NCI-H82 treated with DMSO at 0.1 percent for 48 hours (cell line): ENCODE measurements around the gene MOB3C.

Experiments used
- DNase-seq: peaks from one replicate; lab custom pipeline; 2025; ENCODE audit not compliant: unreplicated experiment; lab: John Stamatoyannopoulos, UW

Gene MOB3C

GRCh38 chr1:46580140-46580903 is 36.3 kb downstream of the MOB3C start:
- DNase-seq = no peak

DNA sequence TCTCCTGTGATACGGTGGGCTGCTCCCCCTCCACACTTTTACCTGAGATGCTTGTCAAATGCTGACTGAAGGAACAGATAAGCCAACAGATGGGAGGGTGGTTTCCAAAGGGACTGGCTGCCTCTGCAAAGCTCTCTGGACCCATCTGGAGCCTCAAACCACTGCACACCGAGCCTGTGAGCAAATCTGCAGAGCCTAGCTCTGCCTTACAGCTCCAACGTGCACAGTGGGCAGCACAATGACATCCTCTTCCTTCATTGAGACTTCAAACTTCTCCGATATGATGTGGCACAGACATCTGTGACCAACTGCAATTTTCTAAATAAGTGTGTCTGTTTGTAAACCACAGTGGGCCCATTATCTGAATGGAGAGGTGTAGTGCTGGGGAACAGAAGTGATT is 38.9 kb downstream of the MOB3C start:
- DNase-seq = peak; percentile 10

DNA sequence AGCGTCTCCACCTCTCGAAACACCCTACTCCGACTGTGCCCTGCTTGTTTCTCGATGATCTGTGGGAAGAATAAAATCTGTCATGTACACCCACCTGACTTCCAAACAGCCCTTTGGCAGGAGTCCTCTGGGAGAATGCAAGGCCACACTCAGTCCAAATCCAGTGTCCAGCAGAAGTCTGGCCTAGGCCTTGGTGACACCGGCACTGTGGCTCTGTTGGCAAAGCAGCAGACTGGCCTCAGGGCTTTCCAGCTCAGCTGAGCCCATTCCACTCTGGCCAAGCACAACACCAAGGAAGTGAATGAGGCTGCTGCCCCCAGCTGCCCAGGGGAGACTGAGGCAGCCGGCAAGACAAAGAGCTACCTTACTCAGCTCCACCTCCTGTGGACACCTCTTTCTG is 40.0 kb downstream of the MOB3C start:
- no peak for DNase-seq

GRCh38 chr1:46575778-46576177 is 40.8 kb downstream of the MOB3C start:
- DNase-seq = no peak

DNA sequence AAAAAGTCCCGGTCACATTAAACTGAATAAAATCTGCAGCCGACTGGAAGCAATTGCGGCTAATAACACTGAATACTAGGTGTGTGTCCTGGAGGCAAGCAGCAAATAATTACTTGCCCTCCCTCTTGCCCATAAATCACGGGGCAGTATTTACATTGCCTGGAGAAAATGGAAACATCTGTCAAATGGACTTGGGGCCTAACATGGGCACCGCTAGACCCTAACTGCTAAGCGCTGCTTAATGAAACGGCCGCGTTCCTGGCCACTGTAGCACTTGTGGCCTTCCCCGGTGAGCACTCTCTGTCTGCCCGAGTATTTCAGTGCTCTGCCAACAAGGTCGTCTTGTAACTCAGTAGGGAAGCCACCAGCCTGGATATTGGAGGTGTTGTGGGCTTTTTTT is 41.3 kb downstream of the MOB3C start:
- no peak for DNase-seq

GRCh38 chr1:46571691-46572225 is 44.9 kb downstream of the MOB3C start:
- no peak for DNase-seq

GRCh38 chr1:46569884-46570725 is 46.5 kb downstream of the MOB3C start:
- no peak for DNase-seq

DNA sequence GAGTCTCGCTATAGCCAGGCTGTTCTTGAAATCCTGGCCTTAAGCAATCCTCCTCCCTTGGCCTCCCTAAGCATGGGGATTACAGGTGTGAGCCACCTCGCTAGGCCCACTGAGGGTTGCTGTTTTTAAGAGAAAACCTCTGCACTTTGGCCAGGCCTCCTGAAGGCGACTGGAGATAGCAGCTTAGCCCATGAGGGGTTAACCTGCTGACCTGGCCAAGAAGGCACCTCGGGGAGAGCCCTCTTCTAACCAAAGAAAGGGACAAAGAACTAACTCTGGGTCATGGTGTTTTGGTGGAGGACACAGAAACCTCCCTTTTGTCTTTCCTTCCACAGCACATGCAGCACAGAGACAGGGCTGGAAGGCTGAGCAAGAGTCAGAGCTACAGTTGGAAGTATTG is 47.5 kb downstream of the MOB3C start:
- no peak for DNase-seq

DNA sequence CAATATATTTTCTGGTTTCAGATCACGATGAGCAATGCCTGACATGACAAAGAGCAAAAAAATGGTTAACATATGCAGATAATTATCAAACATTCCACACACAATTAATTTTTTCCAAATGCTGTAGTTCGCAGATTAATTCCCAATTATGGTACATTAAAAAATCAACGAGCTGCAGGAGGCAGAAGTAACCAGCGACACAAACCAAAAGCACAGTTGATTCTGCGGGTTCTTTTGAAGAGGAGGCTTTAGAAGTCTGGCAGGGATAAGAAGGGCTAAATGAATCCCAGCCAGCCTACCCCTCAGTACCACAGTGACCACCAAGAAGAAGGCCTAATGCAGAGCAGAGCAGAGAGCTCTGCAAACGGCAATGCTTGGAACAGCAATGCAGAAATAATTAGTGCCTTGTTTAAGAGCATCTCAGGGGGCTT is 48.1 kb downstream of the MOB3C start:
- DNase-seq = no peak

- DNase-seq = no peak
Observed at GRCh38 chr1:46563341-46563740, 53.3 kb downstream of the MOB3C start.

GRCh38 chr1:46562498-46562897 is 54.1 kb downstream of the MOB3C start:
- no peak for DNase-seq

DNA sequence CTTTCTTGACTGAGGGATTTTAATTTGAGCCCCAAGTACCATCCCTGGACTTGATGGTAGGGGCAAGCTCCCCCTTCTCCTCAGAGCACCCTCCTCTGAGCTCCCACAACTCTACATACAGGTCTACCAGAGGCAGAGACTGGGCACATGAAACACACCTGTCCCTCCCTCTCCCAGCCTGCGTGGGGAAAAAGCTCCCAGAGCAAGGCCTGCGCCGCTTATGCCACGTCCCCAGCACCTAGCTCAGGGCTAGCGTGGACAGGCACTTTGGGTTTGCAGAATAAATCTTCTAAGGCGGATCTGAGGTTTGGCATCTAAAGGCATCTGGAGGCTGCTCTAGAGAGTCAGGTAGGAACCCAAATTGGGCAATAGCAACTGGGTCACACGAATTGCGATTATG is 57.6 kb downstream of the MOB3C start:
- DNase-seq = no peak

- DNase-seq = no peak
Observed at GRCh38 chr1:46558141-46558963, 58.3 kb downstream of the MOB3C start.
